Left colon (tissue), 2 donors: ENCODE data around the gene ADRM1. TPM values are rescaled to one million over a fixed set of nuclear protein-coding genes. Genes with fewer than 3 reads are reported as not detected.

ENCODE experiments used
- ATAC-seq: fragments of 200-7000 bp; cut with Tn5 transposase; one replicate; pipeline ENCODE4 v1.9.1; 2020; ENCODE audit warnings: mild to moderate bottlenecking, moderate library complexity
- DNase-seq, 2 donors: peaks; one replicate each; pipeline ENCODE4 v3.0.0-alpha.2; 2020
- intact Hi-C, 2 donors: fragments of 100-400 bp; cut with DNase I in 1 of 2; cut with micrococcal nuclease in 1 of 2; formaldehyde crosslinking; loops; one replicate each; pipeline versions ENCODE4 v1.11.2 to v1.14.0; 2022; cut with DNase I, micrococcal nuclease
- total RNA-seq, 2 donors: library from RNA; stranded (reverse); fragmentation: NEBNext Ultra II Directional; extraction: Animal tissue kit (Norgen Biotek cat#: 25700); gene quantifications; one replicate each; pipeline ENCODE4 v1.2.1, GENCODE V29; 2021
- donor health status: DM: no; HTN: no; CAD: no.
- donor health status: DM: yes; HTN: yes; CAD: no.

The ADRM1 gene
- total RNA-seq, 2 donors from 2014 or later = 67.2 to 73.1 TPM

- DNase-seq (no peak), ATAC-seq (no peak)
- intact Hi-C loops = loop anchor here (10.0 kb wide), 1 partner anchor 77 kb away; the partner anchor contains the start of gene RPS21 (in 2 of the 2)
Measured at GRCh38 chr20:62307226-62308101, 4.7 kb downstream of the ADRM1 start.

- intact Hi-C loops = loop anchor here (10.0 kb wide), 1 partner anchor 77 kb away; the partner anchor contains the start of gene RPS21 (in 2 of the 2)
- DNase-seq = no peak
- ATAC-seq = no peak
Measured at GRCh38 chr20:62308102-62308822, 5.5 kb downstream of the ADRM1 start.

- no peak for ATAC-seq
- intact Hi-C loops = loop anchor here (10.0 kb wide), 1 partner anchor 75 kb away; the partner anchor contains the start of gene RPS21 (in 2 of the 2)
- DNase-seq = no peak
Measured at GRCh38 chr20:62309198-62309944, 6.6 kb downstream of the ADRM1 start.

- intact Hi-C loops = loop anchor here (10.0 kb wide), 1 partner anchor 75 kb away; the partner anchor contains the start of gene RPS21 (in 2 of the 2)
- no peak for ATAC-seq
- DNase-seq = no peak
Measured at GRCh38 chr20:62309947-62310756, 7.4 kb downstream of the ADRM1 start.

- intact Hi-C loops = no loop called here
- no peak for ATAC-seq
- DNase-seq = no peak
Measured at GRCh38 chr20:62310757-62311121, 7.9 kb downstream of the ADRM1 start.

GRCh38 chr20:62311150-62311549, 8.4 kb downstream of the ADRM1 start:
- intact Hi-C loops = no loop called here
- no peak for DNase-seq
- ATAC-seq = no peak

- DNase-seq (no peak), ATAC-seq (no peak)
- intact Hi-C loops = no loop called here
Measured at GRCh38 chr20:62311832-62312661, 9.2 kb downstream of the ADRM1 start.

GRCh38 chr20:62312662-62312977, 9.8 kb downstream of the ADRM1 start:
- no peak for ATAC-seq
- intact Hi-C loops = no loop called here
- no peak for DNase-seq

GRCh38 chr20:62313021-62313420, 10.2 kb downstream of the ADRM1 start:
- ATAC-seq = no peak
- intact Hi-C loops = no loop called here
- DNase-seq = no peak

GRCh38 chr20:62313460-62314338, 10.9 kb downstream of the ADRM1 start:
- ATAC-seq (no peak), DNase-seq (no peak)
- intact Hi-C loops = no loop called here

- intact Hi-C loops = no loop called here
- no peak for ATAC-seq
- no peak for DNase-seq
Measured at GRCh38 chr20:62314339-62314638, 11.5 kb downstream of the ADRM1 start.

GRCh38 chr20:62314711-62315302, 12.0 kb downstream of the ADRM1 start:
- DNase-seq = no peak
- ATAC-seq = no peak
- intact Hi-C loops = no loop called here

GRCh38 chr20:62315773-62316172, 13.0 kb downstream of the ADRM1 start:
- ATAC-seq (no peak), DNase-seq (no peak)
- intact Hi-C loops = no loop called here

- no peak for ATAC-seq
- intact Hi-C loops = no loop called here
Measured at GRCh38 chr20:62316331-62317166, 13.8 kb downstream of the ADRM1 start.

GRCh38 chr20:62317167-62317655, 14.4 kb downstream of the ADRM1 start:
- ATAC-seq = no peak
- no peak for DNase-seq
- intact Hi-C loops = no loop called here

More at GRCh38 chr20:62316331-62317166, 13.8 kb downstream of the ADRM1 start:
- no peak for DNase-seq
